ENCODE data around the gene RAC2.
A peak's percentile ranks its signal among the peaks of the same experiment; 100 is the strongest.
"Not testable (repeated sequence)": the region's sequence is repeated elsewhere in the genome, so short reads cannot be mapped to it uniquely, and the experiment has no call there.

Gene RAC2

DNA sequence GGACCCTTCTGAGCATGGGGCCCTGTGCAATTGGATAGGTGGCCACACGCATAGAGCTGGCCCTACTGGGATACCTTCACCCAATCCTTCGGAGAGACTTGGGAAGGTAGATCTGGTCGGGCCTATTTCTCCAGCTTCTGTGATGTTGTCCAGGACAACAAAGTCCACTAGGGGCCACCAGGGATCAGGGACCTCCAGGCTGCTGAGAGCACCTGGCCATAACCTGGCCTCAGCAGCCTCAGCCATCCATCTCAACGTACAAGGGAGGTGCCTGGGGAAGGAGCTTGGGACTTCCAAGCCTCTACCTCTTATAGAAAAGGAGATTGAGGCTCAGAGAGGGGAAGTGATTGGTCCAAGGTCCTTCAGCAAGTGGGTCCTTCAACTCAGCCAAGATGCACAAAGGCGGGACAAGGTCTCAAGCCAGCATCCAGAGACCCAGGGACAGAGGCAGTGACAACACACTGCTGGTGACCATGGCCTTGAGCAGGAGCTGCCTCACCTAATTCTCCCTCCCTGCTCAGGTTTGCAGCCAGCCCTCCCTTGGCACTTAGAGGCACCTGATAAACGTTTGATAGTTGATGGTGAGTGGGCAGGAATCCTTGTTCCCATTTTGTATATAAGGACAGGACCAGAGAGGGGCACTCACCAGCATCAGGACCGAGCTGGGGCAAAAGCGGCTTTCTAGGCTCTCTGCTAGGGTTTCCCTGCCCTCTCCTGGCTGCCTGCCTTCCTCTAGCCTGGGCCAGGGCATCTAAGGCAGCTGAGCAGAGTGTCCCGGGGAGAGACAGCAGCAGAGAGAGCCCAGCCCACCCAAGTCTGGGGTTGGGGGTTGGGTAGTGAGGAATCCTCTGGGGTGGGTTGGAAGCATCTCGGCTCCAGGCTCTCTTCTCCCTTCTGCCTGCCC lies 4.5 kb downstream of the RAC2 start:
- no peak for DNase-seq (ENCODE audit: extremely low spot score, insufficient read length, low read depth)
- no peak for FAIRE-seq

DNA sequence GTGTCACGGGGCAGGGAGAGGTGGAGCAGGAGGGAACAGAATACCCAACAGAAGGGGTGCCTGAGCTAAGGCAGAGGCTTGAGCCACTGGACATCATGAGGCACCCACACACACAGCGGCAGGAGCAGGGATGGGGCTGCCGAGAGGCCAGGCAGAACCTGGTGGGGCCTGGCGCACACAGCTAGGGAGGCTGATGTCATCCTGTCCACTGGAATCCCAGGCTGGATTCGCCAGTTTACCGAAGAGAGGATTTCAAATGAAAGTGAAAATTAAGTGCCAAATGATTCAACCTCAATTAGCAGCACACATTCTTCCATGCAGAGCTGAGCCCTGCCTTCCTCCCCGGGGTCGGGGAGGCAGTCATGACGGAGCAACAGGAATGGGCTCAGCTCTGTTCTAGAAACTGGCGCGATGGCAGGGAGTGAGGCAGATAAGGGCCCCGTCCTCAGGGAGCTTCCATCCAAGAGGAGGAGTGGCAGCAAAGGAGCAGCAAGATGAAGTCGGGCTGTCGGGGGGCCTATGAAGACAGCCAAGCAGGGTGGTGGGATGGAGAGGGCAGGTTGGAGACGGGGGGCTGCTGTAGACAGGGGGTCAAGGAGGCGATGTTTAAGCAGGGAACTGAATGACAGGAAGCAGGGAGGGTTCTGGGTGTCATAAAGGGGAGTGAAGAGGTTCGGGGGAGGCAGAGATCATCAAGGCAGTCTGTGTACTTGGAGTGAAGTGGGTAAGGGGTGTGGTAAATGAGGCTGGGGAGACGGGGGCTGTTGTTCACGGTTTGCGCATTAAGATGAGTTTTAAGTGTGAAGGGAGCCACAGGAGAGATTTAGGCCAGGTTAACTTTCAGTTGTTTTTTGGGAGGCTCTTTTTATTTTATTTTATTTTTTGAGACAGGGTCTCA lies 6.4 kb downstream of the RAC2 start:
- FAIRE-seq (no peak), DNase-seq (ENCODE audit: extremely low spot score, insufficient read length, low read depth) (no peak)

DNA sequence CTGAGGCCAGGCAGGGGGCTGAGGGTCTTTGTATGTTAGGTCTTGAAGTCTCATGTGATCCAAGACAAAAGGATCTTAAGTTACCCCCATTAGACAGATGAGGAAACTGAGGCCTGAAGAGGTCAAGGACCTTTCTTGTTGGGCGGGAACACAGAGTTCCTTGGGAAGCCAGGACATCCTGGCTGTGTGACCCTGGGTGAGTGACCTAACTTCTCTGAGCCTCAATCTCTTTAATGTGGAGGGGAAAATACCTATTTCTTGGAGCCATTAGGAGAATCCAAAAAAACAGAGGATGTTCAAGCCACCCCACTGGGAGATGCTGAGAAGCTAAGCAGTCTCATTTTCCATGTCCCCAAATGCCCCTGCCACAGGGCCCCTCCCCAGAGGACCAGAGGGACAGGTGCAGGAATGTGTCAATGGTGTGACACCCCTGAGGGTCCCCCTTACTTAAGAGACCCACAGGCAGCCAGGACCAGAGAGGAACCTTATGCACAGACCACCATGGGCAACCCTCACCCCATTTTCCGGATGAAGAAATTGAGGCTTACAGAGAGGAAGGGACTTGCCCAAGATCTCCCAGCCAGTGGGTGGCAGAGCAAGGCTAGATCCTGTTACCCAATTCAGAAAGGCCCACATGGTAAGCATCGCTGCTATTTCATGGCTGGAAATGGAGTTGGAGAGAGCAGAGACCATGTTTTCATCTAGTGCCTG lies 8.0 kb downstream of the RAC2 start:
- peak; percentile 29 for FAIRE-seq

DNA sequence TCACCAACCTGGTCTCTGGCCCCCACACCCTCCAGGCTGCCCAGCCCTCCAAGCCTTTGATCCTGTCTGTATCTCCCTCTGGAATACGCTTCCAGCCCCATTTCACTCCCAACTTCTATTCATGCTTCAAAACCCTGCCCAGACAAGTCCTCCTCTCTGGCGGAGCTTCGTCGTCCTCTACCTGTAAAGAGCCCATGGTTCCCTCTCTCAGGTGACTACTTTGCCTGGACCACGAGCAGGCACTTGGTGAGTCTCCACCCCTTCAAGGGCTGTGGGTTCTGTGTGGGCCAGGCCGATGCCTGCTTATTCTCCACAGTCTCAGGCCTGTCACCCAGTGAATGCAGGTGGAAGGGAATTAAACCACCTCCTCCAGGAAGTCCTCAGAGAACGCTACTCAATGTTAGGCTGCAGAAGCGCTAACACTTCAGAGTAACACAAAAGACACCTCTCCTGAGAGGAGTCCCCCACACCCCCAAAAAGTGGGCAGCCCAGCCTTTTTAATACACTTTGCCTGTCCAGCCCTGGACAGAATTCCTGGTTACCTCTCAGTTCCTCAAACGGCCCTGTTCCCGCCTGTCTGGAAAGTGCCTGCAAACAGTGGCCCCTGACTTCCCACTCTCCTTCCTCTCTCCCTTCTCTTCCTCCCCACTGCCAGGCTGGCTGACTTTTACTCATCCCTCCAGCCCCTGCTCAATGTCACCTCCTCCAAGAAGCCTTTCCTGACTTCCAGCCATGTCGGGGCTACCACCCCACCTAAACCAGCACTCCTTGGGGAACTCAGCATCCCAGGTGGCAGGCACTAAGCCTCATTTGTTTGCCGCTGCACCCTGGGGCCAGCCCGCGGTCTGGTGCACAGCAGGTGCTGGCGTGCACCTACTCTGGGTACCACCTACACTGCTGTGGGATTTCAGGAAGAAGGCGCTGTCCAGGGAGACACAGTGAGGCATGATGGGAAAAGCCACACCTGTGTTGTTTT lies 9.0 kb downstream of the RAC2 start:
- FAIRE-seq (no peak), DNase-seq (ENCODE audit: extremely low spot score, insufficient read length, low read depth) (no peak)

More for the DNA sequence above, 8.0 kb downstream of the RAC2 start:
- no peak for DNase-seq (ENCODE audit: extremely low spot score, insufficient read length, low read depth)

DNA sequence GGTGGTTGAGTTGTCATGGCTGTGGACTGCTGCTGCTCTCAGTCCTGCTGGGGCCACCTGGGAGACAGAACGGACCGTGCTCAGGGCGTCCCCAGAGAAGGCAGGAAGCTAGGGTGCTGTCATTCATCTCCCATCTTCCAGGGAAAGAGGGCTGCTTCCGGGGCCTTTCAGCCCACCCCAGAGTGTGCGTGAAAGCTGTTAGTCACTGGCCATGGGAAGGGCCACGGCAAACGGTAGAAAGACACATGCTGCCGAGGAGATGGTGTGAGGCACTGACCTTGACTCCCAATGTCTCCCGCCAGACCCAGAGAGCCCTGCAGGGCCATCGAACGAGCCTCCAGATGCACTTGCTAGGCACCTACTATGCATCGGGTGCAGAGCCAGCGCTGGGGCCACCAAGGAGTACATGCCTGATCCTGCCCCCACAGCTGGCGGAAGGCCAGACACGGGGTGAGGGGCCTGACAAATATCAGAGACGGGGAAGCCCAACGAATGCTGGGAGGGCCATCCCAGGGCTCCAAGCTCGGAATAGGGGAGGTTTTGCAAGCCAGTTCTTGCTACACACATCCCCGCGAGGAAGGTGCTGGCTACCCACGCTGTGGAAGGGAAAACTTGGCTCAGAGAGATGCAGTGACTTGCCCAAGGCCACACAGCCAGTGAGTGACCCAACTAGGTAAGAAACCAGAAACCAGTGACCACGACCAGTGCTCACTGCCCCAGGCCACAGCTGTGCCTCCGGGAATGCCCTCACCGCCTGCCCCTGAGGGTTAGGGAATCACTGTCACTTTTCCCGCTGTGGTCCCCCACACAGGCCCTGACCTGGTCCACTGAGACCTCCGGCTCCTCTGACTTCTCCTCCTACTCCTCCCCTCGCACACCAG lies 10.1 kb downstream of the RAC2 start:
- FAIRE-seq, result no peak
- DNase-seq (ENCODE audit: extremely low spot score, insufficient read length, low read depth), result no peak

DNA sequence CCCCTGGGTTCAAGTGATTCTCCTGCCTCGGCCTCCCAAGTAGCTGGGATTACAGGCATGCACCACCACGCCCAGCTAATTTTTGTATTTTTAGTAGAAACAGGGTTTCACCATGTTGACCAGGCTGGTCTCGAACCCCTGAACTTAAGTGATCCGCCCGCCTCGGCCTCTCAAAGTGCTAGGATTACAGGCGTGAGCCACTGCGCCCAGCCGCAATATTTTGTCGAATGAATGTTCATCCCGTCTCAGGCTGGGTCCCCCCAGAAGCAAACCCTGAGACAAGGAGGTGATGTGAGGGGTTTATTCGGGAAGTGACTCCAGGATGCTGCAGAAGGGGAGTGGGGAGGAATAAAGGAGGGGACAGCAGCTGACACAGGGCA lies 10.7 kb downstream of the RAC2 start:
- not testable (repeated sequence) for DNase-seq (ENCODE audit: extremely low spot score, insufficient read length, low read depth); FAIRE-seq

DNA sequence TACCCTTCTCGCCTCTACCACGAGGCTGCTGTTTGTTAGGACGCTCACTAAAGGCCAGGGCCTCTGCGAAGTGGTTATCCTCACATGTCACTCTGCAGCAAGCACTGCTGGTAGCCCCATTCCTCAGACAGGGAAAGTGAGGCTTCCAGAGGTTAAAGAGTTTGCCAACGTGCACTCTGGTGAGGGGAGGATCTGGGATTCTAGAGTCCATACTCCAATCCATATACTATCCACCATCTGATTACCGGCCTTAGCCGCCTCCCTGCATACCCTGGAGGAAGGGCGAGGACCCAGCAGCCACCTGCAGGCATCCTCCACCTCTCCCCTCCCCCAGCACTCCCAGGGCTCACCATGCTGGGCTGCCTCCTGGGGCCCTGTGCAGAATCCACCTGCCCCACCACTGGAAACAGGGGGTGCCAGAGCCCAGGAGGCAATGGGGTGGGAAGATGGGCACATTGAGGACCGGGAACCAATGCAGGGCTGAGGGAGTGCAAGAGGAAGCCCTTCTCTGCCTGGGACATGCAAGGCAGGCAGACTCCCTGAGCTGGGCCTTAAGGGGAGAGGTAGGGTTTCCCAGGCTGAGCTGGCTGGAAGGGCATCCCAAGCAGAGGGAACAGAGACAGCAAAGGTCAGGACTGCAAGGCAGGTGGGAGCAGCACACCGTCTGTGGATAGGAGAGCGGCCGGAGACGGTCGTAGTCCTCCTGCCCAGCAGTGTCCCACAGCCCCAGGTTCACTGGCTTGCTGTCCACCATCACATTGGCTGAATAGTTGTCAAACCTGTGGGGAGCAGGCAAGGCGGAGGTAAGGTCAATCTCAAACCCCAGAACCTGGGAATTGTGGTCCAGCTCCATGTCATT lies 11.7 kb downstream of the RAC2 start:
- FAIRE-seq (no peak), DNase-seq (ENCODE audit: extremely low spot score, insufficient read length, low read depth) (no peak)

DNA sequence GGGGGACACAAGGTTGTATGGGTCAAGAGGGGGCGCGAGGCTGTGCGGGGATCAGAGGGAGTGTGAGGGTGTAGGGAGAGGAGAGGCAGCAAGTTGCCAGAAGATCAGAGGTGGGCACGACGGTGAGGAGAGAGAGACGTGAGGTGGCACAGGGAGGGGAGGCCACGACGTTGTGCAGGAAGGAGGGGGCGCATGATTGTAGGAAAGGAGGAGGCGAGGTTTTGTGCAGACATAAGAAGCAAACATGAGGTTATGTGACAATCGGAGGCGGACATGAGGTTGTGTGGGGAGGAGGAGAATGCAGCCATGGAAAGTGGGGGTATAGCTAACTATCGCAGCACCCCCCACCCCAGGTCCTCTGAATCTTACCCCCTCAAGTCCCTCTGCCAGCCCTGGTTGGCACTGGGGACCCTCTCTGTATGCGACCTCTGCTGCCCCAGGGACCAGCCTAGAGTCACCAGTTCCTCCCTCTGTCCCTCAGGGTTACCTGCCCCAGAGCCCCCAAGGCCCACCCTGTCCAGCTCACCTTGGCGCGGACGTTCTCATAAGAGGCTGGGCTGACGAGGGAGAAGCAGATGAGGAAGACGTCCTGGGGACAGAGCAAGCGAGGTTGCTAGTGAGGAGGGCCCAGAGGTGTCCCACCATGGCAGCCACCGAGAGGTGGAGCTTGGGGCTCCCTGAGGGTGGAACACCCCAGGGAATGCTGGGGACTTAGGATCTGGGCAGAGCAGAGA lies 12.5 kb downstream of the RAC2 start:
- DNase-seq (ENCODE audit: extremely low spot score, insufficient read length, low read depth), result no peak
- FAIRE-seq, result no peak

DNA sequence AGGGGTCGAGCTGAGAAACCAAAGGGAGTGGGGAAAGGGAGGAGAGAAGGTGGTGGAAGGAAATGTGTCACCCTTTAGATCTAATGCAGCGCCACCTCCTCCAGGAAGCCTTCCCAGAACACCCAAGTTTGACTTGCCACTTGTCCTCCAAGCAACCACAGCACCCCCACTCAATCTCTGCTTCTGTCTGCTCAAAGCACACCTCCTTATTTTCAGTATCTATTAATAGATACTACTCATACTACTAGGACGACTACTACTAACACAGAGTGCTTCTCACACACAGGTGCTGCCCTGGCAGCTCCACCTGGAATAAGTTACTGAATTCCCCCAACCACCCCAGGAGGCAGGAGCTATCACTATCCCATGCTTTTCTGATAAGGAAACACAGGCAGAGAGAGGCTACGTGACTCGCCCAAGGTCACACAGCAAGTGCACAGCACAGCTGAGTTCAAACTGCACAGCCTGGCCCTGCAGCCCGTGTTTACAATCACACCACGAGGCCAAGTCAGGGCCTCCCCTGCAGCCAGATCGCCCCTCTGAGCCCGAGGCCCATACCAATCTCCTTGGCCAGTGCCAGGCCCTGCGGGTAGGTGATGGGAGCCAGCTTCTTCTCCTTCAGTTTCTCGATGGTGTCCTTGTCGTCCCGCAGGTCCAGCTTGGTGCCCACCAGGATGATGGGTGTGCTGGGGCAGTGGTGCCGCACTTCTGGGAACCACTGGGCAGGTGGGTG lies 13.2 kb downstream of the RAC2 start:
- FAIRE-seq (no peak), DNase-seq (ENCODE audit: extremely low spot score, insufficient read length, low read depth) (no peak)

DNA sequence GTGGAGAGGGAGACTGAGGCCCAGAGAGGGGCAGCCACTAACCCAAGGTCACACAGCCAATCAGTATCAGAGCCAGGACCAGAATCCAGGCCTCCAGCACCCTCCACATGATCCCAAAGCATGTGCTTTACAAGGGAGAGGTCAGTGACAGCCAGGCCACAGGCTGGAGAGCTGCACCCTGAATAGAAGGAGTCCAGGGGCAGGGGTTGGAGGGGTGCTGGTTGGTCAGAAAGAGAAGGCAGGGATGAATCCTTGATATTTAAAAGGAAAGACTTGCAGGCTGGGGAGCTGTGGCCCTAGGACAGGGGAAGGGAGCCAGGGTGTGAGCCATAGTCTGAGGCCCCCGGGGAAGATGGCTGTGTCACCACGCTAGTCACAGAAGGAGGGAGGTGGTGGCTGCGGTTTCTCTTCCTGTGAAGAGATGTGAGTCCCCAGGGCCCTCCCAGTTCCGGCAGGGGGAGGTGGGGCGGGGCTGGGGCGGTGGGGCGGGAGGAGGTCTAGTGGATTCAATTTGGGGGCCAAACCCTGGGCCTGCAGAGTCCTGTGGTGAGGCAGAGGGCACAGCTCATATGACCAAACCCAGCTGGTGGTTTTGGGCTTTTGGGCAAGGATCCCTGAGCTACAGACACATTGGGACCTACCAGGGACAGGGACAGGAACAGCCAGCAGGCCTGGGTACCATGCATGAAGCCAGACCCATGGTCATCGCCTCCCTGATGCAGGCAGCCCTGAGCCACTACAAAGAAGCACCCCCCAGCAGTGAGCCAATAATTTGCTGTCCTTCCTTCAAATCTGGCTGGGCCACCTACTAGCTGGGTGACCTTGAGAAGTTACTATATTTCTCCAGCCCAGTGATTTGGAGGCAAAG lies 14.0 kb downstream of the RAC2 start:
- DNase-seq (ENCODE audit: extremely low spot score, insufficient read length, low read depth) (peak; percentile 75), FAIRE-seq (peak; percentile 94)

DNA sequence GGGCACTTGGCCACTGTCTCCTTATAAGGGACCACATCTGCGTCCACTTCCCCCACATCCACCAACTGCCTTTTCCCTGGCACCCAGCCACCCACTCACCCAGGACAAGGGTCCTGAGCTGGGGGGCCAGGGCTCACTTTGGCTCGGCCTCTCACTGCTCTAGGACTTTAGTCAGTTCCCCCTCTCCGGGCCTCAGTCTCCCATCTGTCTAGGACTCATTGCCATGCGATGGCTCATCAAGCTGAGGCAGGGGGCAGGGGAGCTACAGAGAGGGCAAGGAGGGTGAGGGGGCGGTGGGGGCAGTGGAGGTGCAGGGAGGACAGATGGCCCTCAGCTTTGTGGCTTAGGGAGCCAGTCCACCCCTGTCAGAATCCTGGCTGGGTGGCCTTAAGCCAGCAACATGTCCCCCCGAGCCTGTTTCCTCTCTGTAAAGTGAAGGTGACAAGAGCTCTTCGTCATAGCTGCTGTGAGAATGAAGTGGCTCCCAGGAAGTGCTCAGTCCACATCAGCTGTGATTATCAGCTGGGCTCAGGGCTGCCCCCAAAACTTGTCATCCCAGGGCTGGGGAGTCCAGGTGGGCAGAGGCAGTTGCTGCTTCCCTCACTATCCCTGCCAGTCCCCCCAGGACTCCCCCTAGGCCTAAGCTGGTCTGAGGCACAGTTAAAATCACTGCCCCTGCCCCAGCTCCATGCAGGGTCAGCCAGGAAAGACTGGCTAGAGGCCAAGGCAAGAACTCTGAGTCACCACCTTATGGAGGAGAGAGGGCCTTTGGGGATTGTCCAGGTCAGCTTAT lies 14.9 kb downstream of the RAC2 start:
- FAIRE-seq (peak; percentile 44), DNase-seq (ENCODE audit: extremely low spot score, insufficient read length, low read depth) (no peak)

DNA sequence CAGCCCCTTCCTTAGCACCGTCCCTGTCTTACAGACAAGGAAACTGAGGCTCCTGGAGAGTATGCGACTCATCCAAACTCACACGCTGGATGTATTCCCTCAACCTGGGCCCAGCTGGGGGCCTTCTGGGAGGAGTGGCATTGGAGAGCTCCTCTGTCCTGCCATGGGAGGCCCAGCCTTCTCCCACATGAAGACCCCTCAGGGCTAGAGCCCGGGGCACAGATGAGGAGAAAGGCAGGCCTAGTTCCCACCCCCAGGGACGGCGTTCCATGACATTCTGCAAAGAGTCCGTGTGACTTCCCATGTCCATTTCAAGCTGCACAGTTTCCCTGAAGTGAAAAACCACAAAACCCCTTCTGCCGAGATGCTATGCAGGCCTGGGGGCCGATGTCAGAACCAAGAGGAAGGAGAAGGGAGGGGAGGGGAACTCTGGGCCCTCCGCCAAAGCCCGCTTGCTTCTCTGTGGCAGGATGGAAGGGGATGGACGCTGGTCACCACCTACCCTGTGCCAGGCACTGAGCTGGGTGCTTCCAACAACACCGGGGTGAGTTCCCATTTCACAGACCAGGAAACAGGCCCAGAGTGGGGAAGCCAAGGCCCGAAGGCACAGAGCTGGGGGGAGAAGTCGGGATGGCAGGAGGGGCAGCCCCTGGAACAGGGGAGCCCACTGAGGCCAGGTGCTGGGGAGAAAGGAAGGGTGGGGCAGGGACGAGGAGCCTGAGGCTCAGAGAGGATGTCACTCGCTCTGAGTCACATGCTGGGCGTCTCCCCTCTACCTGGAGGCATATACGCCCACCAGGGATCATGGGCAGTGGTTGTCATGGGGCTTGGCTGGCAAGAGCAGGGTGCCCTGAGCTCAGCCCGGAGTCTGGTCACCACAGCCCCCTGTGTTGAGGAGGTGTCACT lies 15.7 kb downstream of the RAC2 start:
- FAIRE-seq, result peak; percentile 12
- DNase-seq (ENCODE audit: extremely low spot score, insufficient read length, low read depth), result no peak

DNA sequence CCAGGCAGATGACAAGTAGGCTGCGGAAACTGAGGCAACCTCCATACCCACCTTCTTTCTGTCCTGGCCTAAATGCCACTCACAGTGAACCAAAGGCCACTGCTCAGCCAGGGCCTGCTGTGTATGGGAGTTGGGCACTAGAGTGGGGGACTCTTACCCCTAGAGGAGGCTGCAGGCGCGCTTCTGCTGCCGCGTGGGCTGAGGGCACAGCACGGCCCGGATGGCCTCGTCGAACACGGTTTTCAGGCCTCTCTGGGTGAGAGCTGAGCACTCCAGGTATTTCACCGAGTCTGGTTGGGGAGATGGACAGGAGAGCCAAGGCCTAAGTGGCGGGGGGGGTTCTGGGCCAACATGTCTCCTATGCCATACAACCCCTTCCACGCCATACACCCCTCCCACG lies 17.6 kb downstream of the RAC2 start:
- DNase-seq (ENCODE audit: extremely low spot score, insufficient read length, low read depth) (no peak), FAIRE-seq (no peak)
